Adipocyte (in vitro differentiated cells): ENCODE data around the gene ANKRD31.
"Not testable (repeated sequence)": the region's sequence is repeated elsewhere in the genome, so short reads cannot be mapped to it uniquely, and the experiment has no call there.

ENCODE experiments used
- DNase-seq: peaks from one replicate; pipeline ENCODE4 v3.0.0-alpha.2; 2015; ENCODE audit warnings: low read depth
- H3K27me3 ChIP-seq: replicated peaks from 2 replicates; pipeline ENCODE4 v1.7.0; 2013; ENCODE audit warnings: mild to moderate bottlenecking, low read length, moderate library complexity; ENCODE audit not compliant: control insufficient read depth, insufficient read depth
- H3K36me3 ChIP-seq: 2 replicates; pipeline ENCODE4 v1.7.0; 2013; ENCODE audit warnings: low read length, mild to moderate bottlenecking, moderate library complexity; ENCODE audit not compliant: control insufficient read depth, insufficient read depth, severe bottlenecking
- H3K4me1 ChIP-seq: 2 replicates; pipeline ENCODE4 v1.7.0; 2013; ENCODE audit warnings: mild to moderate bottlenecking, low read length, moderate library complexity; ENCODE audit not compliant: control insufficient read depth, insufficient read depth
- H3K4me3 ChIP-seq: 2 replicates; pipeline ENCODE4 v1.7.0; 2013; ENCODE audit warnings: mild to moderate bottlenecking, low read length, moderate library complexity
- H3K9ac ChIP-seq: 2 replicates; pipeline ENCODE4 v1.7.0; 2013; ENCODE audit warnings: mild to moderate bottlenecking, low read length, moderate library complexity
- H3K9me3 ChIP-seq: 2 replicates; pipeline ENCODE4 v1.7.0; 2013; ENCODE audit warnings: mild to moderate bottlenecking, low read length, moderate library complexity; ENCODE audit not compliant: control insufficient read depth

Gene ANKRD31

DNA sequence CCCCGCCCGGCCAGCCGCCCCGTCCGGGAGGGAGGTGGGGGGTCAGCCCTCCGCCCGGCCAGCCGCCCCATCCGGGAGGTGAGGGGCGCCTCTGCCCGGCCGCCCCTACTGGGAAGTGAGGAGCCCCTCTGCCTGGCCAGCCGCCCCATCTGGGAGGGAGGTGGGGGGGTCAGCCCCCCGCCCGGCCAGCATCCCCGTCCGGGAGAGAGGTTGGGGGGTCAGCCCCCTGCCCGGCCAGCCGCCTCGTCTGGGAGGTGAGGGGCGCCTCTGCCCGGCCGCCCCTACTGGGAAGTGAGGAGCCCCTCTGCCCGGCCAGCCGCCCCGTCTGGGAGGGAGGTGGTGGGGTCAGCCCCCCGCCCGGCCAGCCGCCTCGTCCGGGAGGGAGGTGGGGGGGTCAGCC is 33.9 kb upstream of the ANKRD31 start:
- not testable (repeated sequence) for H3K9ac ChIP-seq

DNA sequence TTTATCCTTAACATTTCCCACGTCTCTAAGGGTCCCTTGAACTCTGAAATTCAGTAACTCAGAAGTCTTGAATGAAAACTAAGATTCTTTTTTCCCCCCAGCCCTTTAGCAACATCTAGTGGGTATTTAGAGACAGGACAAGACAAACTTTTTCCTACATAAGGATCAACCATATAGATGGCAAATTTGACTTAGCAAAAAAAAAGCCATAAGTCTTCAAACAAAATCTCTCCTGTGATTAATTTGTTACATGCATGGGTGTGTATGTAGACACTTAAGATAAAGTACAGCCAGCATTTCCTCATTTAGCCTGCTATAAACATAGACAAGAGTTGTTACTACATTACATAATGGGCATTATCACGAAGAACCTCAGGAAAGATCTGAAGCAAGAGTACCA is 29.1 kb upstream of the ANKRD31 start:
- H3K9ac ChIP-seq = no peak overlapping the region
- H3K4me3 ChIP-seq = no peak overlapping the region
- no peaks in the 10 kb centered on the region for H3K36me3 ChIP-seq
- H3K4me1 ChIP-seq = no peaks in the 10 kb centered on the region
- H3K27me3 ChIP-seq = peaks cover 8% of the 10 kb centered on the region
- no peaks in the 10 kb centered on the region for H3K9me3 ChIP-seq
- DNase-seq = peak; percentile 61

More for the DNA sequence above, 33.9 kb upstream of the ANKRD31 start:
- not testable (repeated sequence) for H3K4me1 ChIP-seq, H3K27me3 ChIP-seq, H3K4me3 ChIP-seq, H3K9me3 ChIP-seq, DNase-seq, H3K36me3 ChIP-seq

DNA sequence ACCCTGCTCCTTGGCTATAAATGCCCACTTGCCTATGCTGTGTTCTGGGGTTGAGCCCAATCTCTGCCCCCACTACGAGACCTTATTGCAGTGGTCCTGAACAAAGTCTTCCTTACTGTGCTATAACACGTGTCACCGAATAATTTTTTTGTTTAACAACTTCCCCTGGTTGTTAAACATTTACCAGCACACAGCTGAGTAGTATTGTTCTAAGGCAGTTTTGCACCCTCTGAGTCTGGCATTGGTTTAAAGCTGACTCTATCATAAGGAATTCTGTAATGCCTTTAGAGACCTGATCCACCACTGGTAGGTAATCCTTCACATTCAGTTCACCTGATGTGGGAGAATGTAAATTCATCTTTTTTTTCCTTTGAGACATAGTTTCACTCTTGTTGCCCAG is 25.6 kb upstream of the ANKRD31 start:
- Histone ChIP-seq H3K27me3 (peaks cover 8% of the 10 kb centered on the region), H3K4me1 (no peaks in the 10 kb centered on the region), H3K36me3 (no peaks in the 10 kb centered on the region), H3K9ac (no peak overlapping the region), H3K4me3 (no peak overlapping the region), H3K9me3 (no peaks in the 10 kb centered on the region)
- no peak for DNase-seq

DNA sequence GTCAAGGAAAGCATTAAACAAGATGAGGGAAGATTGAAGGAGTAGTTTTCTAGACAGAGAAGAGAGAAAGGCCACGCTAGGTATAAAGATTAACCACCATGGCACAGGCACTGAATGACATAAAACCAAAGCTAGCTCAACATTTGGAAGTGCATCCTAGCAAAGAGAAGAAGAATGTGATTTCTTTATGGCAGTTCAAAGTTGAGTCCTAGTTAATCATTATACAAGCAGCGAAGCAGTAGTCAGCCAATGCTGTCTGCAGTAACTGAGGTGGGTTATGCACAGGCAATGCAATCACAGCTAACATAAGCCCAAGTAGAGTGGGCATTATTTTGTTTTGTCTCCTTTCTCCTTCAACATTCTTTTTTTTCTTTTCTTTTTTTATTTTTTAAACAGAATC is 24.0 kb upstream of the ANKRD31 start:
- no peak for DNase-seq
- Histone ChIP-seq H3K27me3 (peaks cover 5% of the 10 kb centered on the region), H3K9me3 (peaks cover 6% of the 10 kb centered on the region), H3K9ac (no peak overlapping the region), H3K4me3 (no peak overlapping the region), H3K36me3 (no peaks in the 10 kb centered on the region), H3K4me1 (no peaks in the 10 kb centered on the region)

DNA sequence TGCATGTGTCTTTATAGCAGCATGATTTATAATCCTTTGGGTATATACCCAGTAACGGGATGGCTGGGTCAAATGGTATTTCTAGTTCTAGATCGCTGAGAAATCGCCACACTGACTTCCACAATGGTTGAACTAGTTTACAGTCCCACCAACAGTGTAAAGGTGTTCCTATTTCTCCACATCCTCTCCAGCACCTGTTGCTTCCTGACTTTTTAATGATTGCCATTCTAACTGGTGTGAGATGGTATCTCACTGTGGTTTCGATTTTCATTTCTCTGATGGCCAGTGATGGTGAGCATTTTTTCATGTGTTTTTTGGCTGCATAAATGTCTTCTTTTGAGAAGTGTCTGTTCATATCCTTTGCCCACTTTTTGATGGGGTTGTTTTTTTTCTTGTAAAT is 13.8 kb upstream of the ANKRD31 start:
- not testable (repeated sequence) for DNase-seq, H3K9me3 ChIP-seq, H3K4me3 ChIP-seq, H3K36me3 ChIP-seq, H3K9ac ChIP-seq, H3K4me1 ChIP-seq, H3K27me3 ChIP-seq

DNA sequence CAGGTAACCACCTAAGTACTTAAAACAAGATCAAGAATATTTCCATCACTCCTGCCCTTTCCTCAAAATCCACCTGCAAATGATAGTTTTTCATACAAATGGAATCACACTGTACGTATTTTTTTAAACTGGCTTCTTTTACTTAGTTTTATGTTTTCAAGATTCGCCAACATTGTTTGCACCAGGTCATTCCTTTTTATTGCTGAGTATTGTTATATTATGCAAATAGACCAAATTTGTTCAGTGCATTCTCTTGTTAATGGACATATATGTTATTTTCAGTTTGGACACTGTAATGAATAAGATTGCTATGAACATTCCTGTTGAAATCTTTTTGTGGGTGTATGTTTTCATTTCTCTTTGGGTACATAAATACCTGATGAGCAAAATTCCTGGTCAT is 8.3 kb upstream of the ANKRD31 start:
- Histone ChIP-seq H3K9me3 (no peaks in the 10 kb centered on the region), H3K9ac (no peak overlapping the region), H3K4me1 (no peaks in the 10 kb centered on the region), H3K27me3 (no peaks in the 10 kb centered on the region), H3K4me3 (no peak overlapping the region), H3K36me3 (no peaks in the 10 kb centered on the region)
- DNase-seq = no peak

DNA sequence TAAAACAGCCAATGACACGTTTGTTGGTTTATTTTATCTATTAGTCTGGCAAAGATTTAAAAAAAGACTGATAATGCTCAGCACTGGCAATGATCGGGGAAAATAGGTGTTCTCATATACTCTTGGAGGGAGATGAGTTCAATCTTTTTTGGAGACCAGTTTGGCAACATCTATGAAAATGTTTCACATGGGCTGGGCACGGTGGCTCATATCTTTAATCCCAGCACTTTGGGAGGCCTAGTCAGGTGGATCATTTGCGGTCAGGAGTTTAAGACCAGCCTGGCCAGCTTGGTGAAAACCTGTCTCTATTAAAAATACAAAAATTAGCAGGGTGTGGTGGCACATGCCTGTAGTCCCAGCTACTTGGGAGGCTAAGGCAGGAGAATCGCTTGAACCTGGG is 6.8 kb upstream of the ANKRD31 start:
- H3K4me1 ChIP-seq = no peaks in the 10 kb centered on the region
- H3K9me3 ChIP-seq = no peaks in the 10 kb centered on the region
- DNase-seq = no peak
- no peaks in the 10 kb centered on the region for H3K27me3 ChIP-seq
- no peak overlapping the region for H3K4me3 ChIP-seq
- H3K36me3 ChIP-seq = no peaks in the 10 kb centered on the region
- no peak overlapping the region for H3K9ac ChIP-seq

DNA sequence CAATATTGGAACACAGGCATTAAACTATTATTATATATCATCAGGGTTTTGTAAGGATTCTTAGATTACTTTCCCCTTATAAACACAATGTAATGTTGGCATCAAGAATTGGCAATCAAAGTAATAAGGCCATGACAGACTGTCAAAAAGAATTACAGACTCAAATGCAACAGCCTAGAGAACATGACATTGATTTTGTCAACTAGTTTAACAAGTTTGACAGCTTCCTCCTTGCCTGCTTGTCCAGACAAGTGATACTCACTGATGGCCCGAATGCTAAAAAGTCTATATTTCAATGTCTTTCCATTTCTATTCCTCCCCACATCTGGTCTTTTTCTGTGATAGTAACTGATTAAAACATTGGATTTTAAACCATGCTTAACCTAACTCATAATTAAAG is 6.4 kb upstream of the ANKRD31 start:
- H3K36me3 ChIP-seq = no peaks in the 10 kb centered on the region
- no peak for DNase-seq
- no peak overlapping the region for H3K4me3 ChIP-seq
- no peaks in the 10 kb centered on the region for H3K4me1 ChIP-seq
- H3K9ac ChIP-seq = no peak overlapping the region
- H3K9me3 ChIP-seq = no peaks in the 10 kb centered on the region
- H3K27me3 ChIP-seq = no peaks in the 10 kb centered on the region

DNA sequence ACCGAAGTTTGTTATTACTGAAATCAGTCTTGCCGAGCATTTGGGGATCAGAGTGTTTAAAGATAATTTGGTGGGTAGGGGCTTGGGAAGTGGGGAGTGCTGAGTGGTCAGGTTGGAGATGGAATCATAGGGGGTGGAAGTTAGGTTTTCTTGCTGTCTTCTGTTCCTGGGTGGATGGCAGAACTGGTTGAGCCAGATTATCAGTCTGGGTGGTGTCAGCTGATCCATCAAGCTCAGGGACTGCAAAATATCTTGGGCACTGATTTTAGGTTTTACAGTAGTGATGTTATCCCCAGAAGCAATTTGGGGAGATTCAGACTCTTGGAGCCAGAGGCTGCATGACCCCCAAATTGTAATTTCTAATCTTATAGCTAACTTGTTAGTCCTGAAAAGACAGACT is 5.4 kb upstream of the ANKRD31 start:
- no peak overlapping the region for H3K9ac ChIP-seq
- no peaks in the 10 kb centered on the region for H3K9me3 ChIP-seq
- H3K4me1 ChIP-seq = peaks cover 3% of the 10 kb centered on the region
- no peaks in the 10 kb centered on the region for H3K27me3 ChIP-seq
- H3K36me3 ChIP-seq = no peaks in the 10 kb centered on the region
- no peak for DNase-seq
- H3K4me3 ChIP-seq = no peak overlapping the region

DNA sequence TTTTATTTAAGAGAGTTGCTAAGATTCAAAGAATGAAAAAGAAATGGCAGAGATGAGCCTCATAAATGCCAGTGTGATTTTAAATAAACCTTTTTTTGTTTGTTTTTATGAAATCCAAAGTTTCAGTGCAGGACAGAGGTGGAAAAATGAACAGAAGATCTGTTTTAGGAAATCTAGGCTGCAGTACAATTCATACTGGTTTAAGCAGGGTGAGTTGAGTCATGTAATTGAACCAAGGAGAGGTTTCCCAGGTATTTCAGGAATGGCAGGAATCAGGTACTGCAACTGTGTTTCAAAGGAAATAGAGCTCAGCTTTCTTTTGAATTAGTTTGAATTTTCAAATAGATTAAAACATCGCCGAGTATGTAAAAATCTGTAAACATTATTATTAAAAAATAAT is 3.0 kb upstream of the ANKRD31 start:
- Histone ChIP-seq H3K4me3 (no peak overlapping the region), H3K4me1 (peaks cover 11% of the 10 kb centered on the region), H3K9ac (no peak overlapping the region), H3K27me3 (no peaks in the 10 kb centered on the region), H3K36me3 (no peaks in the 10 kb centered on the region), H3K9me3 (no peaks in the 10 kb centered on the region)
- DNase-seq = no peak

DNA sequence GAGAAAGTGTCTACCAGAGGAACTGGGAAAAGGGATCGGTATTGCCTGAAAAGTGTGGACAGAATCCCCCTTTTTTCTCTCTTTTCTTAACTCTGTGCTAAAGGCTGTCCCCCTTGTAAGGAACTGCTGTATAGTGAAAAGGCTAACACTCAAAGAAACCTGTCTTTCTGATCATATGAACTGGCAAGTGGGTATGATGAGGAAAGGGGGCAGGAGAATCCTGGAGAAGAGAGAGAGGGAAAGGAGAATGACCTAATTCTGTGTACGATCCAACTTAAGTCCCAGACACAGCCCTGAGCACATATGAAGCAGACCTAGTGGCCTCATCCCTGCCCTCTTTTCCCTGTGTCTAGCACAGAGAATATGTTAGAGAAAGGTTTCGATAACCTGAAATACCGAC is 967 bp downstream of the ANKRD31 start:
- Histone ChIP-seq H3K36me3 (no peaks in the 10 kb centered on the region), H3K27me3 (no peaks in the 10 kb centered on the region), H3K9me3 (no peaks in the 10 kb centered on the region), H3K4me3 (no peak overlapping the region), H3K4me1 (peaks cover 11% of the 10 kb centered on the region), H3K9ac (peak overlapping the region; percentile 89)
- no peak for DNase-seq

DNA sequence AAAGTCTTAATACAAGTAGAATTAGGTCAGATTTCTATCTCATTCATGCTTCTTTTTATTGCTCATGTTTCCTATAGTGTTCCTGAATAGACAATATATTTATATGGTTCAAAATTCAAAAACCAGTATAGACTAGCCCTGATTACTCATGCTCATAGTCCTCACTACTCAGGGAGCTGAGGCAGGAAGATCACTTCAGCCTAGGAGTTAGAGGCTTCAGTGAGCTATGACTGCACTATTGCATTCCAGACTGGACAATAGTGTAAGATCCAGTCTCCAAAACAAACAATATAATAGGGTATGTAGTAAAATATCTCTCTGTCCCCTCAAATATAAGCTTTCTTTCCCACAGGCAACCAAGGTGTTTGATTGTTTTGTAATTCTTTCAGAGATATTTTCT is 2.4 kb downstream of the ANKRD31 start:
- Histone ChIP-seq H3K9ac (no peak overlapping the region), H3K36me3 (no peaks in the 10 kb centered on the region), H3K27me3 (no peaks in the 10 kb centered on the region), H3K4me3 (no peak overlapping the region), H3K9me3 (no peaks in the 10 kb centered on the region), H3K4me1 (peaks cover 11% of the 10 kb centered on the region)
- no peak for DNase-seq
